CD4-positive, alpha-beta T cell treated with Interleukin-10 for 1 hour (primary cell): ENCODE results near the gene FADS1.

ENCODE experiments used
- DNase-seq: peaks from one replicate; pipeline ENCODE4 v3.0.0-alpha.2; 2020

FADS1 gene

GRCh38 chr11:61775106-61775505 is 41.7 kb downstream of the FADS1 start:
- no peak for DNase-seq

DNA sequence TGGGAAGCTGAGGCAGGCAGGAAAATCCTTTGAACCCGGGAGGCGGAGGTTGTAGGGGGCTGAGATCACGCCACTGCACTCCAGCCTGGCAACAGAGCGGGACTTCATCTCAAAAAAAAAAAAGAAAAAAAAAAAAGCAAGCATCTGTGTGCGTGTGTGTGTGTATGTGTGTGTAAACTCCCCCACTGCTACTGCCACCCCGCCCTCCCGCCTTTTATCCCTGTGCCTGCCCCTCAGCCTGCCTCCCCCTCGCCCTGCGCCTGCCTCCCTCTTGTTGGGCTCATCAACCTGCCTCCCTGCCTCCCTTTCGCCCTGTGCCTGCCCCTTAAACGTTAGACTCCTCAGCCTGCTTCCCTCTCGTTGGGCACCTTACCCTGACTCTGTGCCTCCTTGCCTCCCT is 42.4 kb downstream of the FADS1 start:
- no peak for DNase-seq

DNA sequence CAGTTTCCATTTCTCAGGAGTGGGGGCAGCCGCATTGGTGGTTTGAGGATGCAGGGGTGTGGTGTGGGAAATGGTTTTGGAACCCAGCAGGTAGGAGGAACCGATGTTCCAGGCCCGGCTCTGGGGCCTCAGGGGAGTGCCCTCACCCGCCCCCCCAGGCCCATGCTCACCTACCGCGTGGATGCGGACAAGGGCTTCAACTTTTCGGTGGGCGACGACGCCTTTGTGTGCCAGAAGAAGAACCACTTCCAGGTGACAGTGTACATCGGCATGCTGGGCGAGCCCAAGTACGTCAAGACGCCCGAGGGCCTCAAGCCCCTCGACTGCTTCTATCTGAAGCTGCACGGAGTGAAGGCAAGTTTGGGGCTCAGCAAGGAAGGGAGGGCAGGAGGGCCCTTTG is 43.0 kb downstream of the FADS1 start:
- no peak for DNase-seq

- no peak for DNase-seq
These were observed 43.4 kb downstream of the FADS1 start for GRCh38 chr11:61773356-61773755.

DNA sequence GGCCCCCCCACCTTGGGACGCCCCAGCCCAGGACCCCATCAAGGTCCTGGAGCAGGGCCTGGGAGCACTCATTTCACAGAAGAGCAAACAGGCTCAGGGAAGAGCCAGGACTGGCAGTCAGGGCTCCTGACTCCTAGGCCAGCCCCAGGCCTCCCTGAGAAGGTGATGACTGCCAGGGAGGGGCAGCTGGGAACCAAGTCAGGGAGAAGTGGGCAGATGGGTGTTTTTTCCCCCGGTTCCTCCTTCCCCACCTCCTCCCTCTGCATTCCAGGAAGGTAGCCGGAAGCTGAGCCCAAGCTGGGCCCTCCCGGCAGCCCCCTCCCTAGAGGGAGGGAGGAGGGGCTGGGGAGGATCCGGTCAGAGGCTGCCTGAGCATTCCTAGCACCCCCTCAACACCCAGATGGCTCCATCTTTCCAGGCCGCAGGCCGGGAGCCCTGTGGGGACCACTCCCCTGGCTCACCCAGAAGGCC is 44.8 kb downstream of the FADS1 start:
- no peak for DNase-seq

- DNase-seq: no peak
These were observed 45.5 kb downstream of the FADS1 start for GRCh38 chr11:61771195-61771894.

DNA sequence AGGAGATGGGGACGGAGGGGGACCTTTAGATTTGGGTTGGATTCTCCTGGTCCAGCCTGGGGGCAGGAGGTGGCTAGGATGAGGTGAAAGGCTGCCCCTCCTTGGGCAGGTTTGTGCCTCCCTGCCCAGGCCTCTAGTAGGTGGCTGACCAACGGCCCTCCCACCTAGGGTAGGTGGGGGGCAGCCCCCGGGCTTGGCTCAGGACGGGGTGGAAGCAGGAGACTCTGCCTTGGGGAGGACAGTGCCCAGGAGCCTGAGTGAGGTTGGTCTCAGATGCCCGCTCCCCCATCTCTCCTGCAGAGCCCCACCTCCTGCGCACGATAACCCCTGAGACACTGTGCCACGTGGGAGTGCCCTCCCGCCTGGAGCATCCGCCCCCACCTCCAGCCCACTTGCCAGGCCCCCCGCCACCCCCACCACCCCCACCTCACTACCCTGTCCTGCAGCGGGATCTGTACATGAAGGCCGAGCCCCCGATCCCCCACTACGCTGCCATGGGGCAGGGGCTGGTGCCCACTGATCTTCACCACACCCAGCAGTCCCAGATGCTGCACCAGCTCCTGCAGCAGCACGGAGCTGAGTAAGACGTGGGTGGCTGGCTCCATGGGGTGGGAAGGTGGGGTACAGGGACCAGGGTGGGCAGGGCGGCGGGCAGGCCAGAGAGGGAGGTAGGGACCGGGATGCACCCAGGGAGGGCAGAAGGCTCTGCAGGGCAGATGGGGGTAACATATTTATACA is 46.7 kb downstream of the FADS1 start:
- DNase-seq: no peak

GRCh38 chr11:61769169-61769920 is 47.5 kb downstream of the FADS1 start:
- DNase-seq: no peak

DNA sequence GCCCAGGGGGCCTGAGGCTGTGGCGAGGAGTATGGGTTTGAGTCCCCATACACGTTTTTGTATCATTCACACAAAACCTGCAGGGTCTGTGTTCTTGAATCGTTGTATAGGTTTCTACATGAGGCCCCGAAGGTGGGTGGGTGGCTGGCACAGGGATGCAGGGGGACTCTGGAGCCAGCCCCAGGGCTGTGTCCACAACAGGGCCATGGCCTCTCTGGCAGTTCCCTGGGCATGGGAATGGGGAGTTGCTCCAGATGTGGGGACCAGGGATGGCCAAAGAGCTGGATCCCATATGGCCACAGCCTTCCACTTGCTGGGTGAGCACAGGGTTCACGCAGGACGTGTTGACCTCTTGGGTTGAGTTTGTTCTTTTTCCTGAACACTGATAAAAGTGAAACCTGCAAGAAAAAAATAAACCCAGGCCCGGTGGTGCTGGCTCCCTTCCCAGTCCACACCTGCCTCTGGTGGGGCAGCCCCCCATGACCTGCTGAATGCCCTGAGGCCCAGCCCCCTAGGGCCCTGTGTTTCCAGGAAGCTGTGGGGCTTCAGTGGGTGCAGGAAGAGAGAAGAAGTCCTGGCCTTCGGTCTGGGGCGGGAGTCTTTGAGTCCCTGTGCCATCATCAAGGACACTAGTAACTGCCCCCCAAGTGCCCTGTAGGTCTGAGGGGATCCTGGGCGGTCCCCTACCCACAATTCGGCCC is 48.3 kb downstream of the FADS1 start:
- no peak for DNase-seq

- DNase-seq: no peak
These were observed 50.4 kb downstream of the FADS1 start for GRCh38 chr11:61766353-61766841.

- no peak for DNase-seq
These were observed 51.1 kb downstream of the FADS1 start for GRCh38 chr11:61765550-61766253.

DNA sequence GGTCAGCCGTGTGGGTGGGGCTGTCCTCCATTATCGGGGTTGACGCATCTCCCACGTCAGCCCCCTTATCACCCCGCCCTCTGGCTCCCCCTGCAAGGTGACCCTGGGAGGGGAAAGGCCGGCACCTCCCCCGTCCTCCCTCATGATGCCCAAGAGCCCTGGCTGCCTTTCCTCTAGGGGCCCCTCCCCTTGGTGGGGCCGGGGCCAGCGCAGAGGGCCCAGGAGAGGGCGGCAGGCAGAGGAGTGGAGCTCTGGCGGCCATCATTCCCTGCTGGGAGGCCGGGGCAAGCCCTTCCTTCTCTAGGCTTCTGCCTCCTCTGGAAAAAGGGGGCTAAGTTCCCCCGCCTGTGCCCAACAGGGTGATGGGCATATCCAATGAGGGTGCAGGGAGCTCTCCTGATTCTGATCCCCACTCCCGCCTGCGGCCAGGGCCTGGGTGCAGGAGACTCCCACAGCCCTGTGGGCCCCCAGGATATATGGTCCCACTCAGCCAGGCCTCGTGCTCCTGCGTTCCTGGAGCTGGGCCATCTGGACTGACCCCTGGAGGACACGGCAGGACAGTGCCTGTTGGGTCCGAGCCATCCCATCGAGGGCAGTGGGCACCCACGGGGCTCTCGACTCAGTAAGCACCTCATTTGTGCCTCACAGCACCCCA is 52.1 kb downstream of the FADS1 start:
- no peak for DNase-seq

DNA sequence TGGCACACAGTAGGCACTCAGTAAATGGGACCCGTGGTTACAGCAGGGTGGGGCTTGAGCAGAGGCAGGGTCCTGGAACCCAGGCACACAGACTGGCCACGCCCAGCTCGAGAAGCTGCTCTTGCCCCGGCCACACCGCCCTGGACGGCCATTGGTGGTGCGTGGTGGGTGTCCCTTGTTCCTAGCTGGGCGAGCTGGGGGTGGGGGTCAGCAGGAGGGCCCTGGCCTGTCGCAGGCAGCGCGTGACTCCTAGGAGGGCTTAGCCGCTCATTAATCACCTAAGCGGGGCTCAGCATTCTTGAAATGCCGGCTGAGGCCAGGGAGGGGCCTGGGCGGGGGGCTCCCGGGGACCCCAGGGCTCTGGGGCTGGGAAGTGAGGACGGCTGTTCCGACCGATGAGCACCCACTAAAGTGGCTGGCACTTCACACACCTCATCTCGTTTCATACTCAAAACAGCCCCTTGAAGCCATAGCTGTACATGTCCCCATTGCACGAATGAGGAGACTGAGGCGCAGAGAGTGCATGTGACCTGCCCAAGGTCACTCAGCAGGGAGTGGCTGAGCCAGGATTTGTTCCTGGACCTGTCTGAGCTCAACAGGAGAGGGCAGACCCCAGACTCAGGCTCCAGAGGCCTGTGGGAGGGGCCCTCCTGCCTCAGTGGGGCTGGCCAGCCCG is 52.7 kb downstream of the FADS1 start:
- DNase-seq: no peak

DNA sequence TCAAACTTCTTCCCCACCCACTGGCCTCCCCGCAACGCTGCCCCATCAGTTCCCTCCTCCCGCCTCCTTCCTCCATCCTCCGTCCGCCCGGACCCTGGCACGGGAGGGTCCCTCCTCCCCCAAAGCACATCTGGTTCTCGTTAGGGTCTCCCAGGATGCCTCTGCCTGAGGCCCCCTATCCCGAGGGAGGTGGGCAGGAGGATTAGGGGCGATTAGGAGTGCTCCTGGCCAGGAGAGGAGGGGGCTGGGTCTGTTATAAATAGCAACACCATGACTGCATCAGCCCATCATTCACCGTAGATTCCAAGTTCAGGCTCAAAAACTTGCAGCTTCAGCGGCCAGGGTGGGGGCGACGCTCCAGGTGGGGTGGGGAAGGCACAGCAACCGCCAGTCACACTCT is 54.0 kb downstream of the FADS1 start:
- DNase-seq: no peak

GRCh38 chr11:61762223-61762615 is 54.6 kb downstream of the FADS1 start:
- no peak for DNase-seq

GRCh38 chr11:61761440-61762222 is 55.2 kb downstream of the FADS1 start:
- DNase-seq: no peak

GRCh38 chr11:61760946-61761345 is 55.9 kb downstream of the FADS1 start:
- no peak for DNase-seq

DNA sequence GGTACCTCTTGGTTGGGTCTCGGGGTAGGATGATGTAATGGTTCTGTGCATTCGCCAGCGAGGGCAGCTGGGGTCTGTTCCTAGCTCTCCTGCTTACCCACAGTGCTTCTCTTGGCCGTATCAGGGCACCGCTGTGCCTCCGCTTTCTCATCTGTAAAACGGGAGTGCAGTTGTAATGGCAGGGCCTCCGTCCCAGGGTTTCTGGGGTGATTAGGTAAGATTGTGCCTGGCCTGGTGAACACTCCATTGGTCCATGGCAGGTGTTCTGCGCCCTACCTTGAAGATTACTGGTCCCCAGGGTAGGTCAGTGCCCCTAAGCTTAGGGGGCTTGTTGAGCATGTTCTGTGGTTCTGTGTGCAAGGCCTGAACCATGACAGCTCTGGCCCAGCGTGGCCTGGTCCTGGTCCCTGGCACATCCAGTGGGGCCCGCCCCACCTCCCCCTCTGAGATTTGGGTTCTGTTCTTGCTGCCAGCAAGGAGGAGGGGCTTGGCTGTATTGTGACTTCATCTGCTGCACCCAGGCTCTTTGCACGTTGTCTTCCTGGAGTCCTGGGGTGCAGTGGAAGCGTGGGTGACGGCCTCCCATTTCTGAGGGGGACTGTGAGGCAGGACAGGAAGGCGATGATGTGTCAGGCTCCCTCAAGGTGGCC is 59.5 kb downstream of the FADS1 start:
- no peak for DNase-seq

DNA sequence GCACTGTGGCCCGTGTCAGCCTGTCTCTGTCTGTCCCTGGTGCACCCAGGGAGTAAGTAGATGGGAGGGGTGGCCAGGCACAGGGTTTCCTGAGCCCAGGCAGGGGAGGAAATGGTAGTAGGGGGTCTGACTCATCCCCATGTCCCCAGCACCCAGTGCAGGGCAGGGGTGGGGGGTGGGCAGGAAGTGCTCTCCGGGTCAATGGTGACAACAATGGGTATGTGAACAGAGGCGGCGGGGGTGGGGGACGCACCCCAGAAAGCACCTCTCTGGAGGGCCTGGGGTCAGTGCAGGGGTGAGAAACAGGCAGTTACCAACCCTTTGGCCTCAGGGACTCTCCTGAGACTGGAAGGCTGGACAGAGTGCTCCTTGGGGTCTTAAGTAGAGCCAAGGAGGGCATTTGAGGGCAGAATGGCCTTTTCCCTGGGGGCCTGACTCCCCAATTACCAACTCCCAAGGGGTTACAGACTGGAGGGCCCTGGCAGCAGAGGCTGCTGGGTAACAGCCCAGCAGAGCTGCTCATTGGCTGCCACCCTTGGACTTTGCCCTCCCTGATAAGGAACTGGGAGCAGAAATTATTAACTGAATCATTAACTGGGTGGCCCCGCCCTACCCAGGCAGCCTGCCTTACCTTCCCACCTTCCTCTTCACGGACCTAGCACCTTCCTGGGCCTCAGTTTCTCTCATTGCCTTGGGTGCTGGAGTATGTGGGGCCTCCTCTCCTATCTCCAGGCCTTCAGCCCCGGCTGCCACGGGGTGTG is 60.2 kb downstream of the FADS1 start:
- DNase-seq: peak; percentile 23
